ENCODE data around the gene PAQR3. TPM values are rescaled to one million over a fixed set of nuclear protein-coding genes. Genes with fewer than 3 reads are reported as not detected.

The PAQR3 gene

Small RNA genes lying within 50 kb of the gene (small RNA-seq; reads per million reads assigned to genes)
- not detected for gene RN7SL127P (ENCODE audit: low read depth)

All from mesenchymal stem cell (in vitro differentiated cells and primary cell).